Lower leg skin (tissue), 3 donors: ENCODE results near the gene CCDC33.

ENCODE experiments used
- POLR2A ChIP-seq, 2 donors: fragments of 450-650 bp; IDR thresholded peaks; one replicate each; pipeline ENCODE4 v1.6.1; 2016 to 2017; ENCODE audit warnings: antibody characterized with exemption in 2 of 2, mild to moderate bottlenecking in 1 of 2, moderate library complexity in 1 of 2
- TF ChIP-seq, protein P1 (sequence below), 3 donors: fragments of 450-650 bp; IDR thresholded peaks; one replicate each; pipeline ENCODE4 v1.5.1; 2016; ENCODE audit warnings: antibody characterized with exemption in 3 of 3, mild to moderate bottlenecking in 3 of 3, moderate library complexity in 2 of 3

DNA sequence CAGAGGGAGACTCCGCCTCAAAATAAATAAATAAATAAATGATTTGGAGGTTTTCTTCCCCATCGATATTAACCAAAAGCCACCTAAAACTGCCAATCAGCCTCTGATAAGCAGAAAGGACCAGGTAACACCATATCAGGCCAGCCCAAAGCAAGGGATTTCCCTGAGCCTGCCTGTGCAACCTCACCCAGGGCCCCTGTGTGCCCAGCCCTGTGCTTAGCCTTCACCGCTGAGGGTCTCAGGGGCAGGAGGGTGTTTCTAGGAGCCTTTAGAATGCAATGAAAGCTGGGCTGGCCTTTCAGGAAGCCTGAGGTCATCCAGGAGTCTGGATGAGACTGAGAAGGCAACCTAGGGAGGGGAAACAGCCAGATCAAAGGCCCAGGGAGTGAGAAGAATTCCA, 95.9 kb downstream of the CCDC33 start:
- TF ChIP-seq, protein P1, sequence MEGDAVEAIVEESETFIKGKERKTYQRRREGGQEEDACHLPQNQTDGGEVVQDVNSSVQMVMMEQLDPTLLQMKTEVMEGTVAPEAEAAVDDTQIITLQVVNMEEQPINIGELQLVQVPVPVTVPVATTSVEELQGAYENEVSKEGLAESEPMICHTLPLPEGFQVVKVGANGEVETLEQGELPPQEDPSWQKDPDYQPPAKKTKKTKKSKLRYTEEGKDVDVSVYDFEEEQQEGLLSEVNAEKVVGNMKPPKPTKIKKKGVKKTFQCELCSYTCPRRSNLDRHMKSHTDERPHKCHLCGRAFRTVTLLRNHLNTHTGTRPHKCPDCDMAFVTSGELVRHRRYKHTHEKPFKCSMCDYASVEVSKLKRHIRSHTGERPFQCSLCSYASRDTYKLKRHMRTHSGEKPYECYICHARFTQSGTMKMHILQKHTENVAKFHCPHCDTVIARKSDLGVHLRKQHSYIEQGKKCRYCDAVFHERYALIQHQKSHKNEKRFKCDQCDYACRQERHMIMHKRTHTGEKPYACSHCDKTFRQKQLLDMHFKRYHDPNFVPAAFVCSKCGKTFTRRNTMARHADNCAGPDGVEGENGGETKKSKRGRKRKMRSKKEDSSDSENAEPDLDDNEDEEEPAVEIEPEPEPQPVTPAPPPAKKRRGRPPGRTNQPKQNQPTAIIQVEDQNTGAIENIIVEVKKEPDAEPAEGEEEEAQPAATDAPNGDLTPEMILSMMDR (IDR thresholded peaks at IDR 0.05): no peak
- TF ChIP-seq POLR2A (IDR thresholded peaks at IDR 0.05): no peak
